ENCODE data around the gene HADHA.

GRCh38 chr2:26168785-26169184 lies 75.6 kb downstream of the HADHA start:
- no peak for TF ChIP-seq CTCF (IDR thresholded peaks at IDR 0.05 in 4 of 5, conservative IDR thresholded peaks at IDR 0.05 in 1 of 5)
- no peak for TF ChIP-seq POLR2A (IDR thresholded peaks at IDR 0.05)

All from gastrocnemius medialis (tissue), 4 donors.